IMR-90 (cell line): ENCODE measurements around the gene NTN4. TPM values are rescaled to one million over a fixed set of nuclear protein-coding genes. Genes with fewer than 3 reads are reported as not detected.

Source experiments
- ATAC-seq: fragments of 200-7000 bp; cut with Tn5 transposase; 2 replicates; pipeline ENCODE4 v1.9.1; 2020; ENCODE audit warnings: low read depth, mild to moderate bottlenecking, moderate library complexity
- BruUV-seq: library from RNA; stranded (reverse); fragments of 400-500 nt; replicated peaks from 2 replicates; lab custom pipeline; 2021; lab: Mats Ljungman, UMichigan
- CTCF ChIA-PET: fragments of 300-600 bp; formaldehyde crosslinking; extraction: SDS; loops from one replicate; lab custom pipeline; 2021; ENCODE audit warnings: antibody characterized with exemption; lab: Yijun Ruan, JAX
- POLR2A ChIA-PET: fragments of 300-600 bp; sonication (Branson Sonifier 250); formaldehyde crosslinking; loops from one replicate; lab custom pipeline; 2022; ENCODE audit warnings: antibody characterized with exemption; ENCODE audit not compliant: unreplicated experiment; lab: Charles Lee
- DNase-seq: peaks from one replicate; pipeline ENCODE4 v3.0.0; 2013
- H2AFZ ChIP-seq: replicated peaks from 2 replicates; pipeline ENCODE3; 2013; ENCODE audit warnings: low read length, mild to moderate bottlenecking; ENCODE audit not compliant: poor library complexity
- H2AK5ac ChIP-seq: 2 replicates; pipeline ENCODE4 v1.6.1; 2013; ENCODE audit warnings: low read depth, low read length, inconsistent platforms
- H2AK9ac ChIP-seq: replicated peaks from 2 replicates; pipeline ENCODE3; 2013; ENCODE audit warnings: mild to moderate bottlenecking, low read depth, low read length, moderate library complexity; ENCODE audit not compliant: poor library complexity
- H2BK120ac ChIP-seq: 2 replicates; pipeline ENCODE4 v1.6.1; 2013; ENCODE audit warnings: low read depth, low read length, inconsistent platforms
- H2BK15ac ChIP-seq: 3 replicates; pipeline ENCODE4 v1.6.1; 2013; ENCODE audit warnings: low read depth, low read length, inconsistent platforms
- H2BK20ac ChIP-seq: 2 replicates; pipeline ENCODE4 v1.6.1; 2013; ENCODE audit warnings: low read depth, mild to moderate bottlenecking, inconsistent platforms, low read length, moderate library complexity
- H2BK5ac ChIP-seq: 2 replicates; pipeline ENCODE4 v1.6.1; 2013; ENCODE audit warnings: mild to moderate bottlenecking, low read depth, low read length, inconsistent platforms; ENCODE audit not compliant: poor library complexity, severe bottlenecking
- H3K14ac ChIP-seq: replicated peaks from 2 replicates; pipeline ENCODE4 v1.6.1; 2013; ENCODE audit warnings: low read depth, low read length, inconsistent platforms
- H3K18ac ChIP-seq: 2 replicates; pipeline ENCODE4 v1.6.1; 2013; ENCODE audit warnings: low read depth, low read length, control low read depth
- H3K23ac ChIP-seq: 2 replicates; pipeline ENCODE4 v1.6.1; 2013; ENCODE audit warnings: low read depth, low read length, inconsistent platforms
- H3K27ac ChIP-seq: 2 replicates; pipeline ENCODE4 v1.5.1; 2013; ENCODE audit warnings: mild to moderate bottlenecking, control low read depth, low read length; ENCODE audit not compliant: insufficient read depth
- H3K27me3 ChIP-seq: 2 replicates; pipeline ENCODE4 v1.6.1; 2013; ENCODE audit warnings: low read length; ENCODE audit not compliant: control insufficient read depth, insufficient read depth
- H3K36me3 ChIP-seq: 2 replicates; pipeline ENCODE4 v1.6.1; 2013; ENCODE audit warnings: low read length, mixed read lengths; ENCODE audit not compliant: control insufficient read depth, insufficient read depth
- H3K4ac ChIP-seq: 2 replicates; pipeline ENCODE4 v1.6.1; 2013; ENCODE audit warnings: low read depth, low read length, inconsistent platforms
- H3K4me1 ChIP-seq: 2 replicates; pipeline ENCODE4 v1.6.1; 2013; ENCODE audit warnings: low read length, mixed read lengths; ENCODE audit not compliant: control insufficient read depth, insufficient read depth
- H3K4me2 ChIP-seq: 2 replicates; pipeline ENCODE4 v1.6.1; 2013; ENCODE audit warnings: low read depth, mild to moderate bottlenecking, control low read depth, low read length, moderate library complexity
- H3K4me3 ChIP-seq: 2 replicates; pipeline ENCODE4 v1.5.1; 2013; ENCODE audit warnings: low read depth, mild to moderate bottlenecking, control low read depth, low read length, moderate library complexity; ENCODE audit not compliant: insufficient read depth
- H3K56ac ChIP-seq: 2 replicates; pipeline ENCODE4 v1.6.1; 2013; ENCODE audit warnings: low read length, inconsistent platforms; ENCODE audit not compliant: insufficient read depth; ENCODE audit errors: extremely low read depth
- H3K79me1 ChIP-seq, 2 experiments: 2 replicates each; pipeline ENCODE4 v1.6.1; 2013; ENCODE audit warnings: low read length in 2 of 2, inconsistent platforms in 1 of 2, low read depth in 1 of 2
- H3K9ac ChIP-seq: 2 replicates; pipeline ENCODE4 v1.6.1; 2013; ENCODE audit warnings: low read depth, low read length, control low read depth
- H3K9me1 ChIP-seq: 2 replicates; pipeline ENCODE4 v1.6.1; 2013; ENCODE audit warnings: low read length, inconsistent platforms; ENCODE audit not compliant: insufficient read depth
- H3K9me3 ChIP-seq: 2 replicates; pipeline ENCODE4 v1.6.1; 2013; ENCODE audit warnings: low read length; ENCODE audit not compliant: control insufficient read depth, insufficient read depth
- H4K20me1 ChIP-seq: 2 replicates; pipeline ENCODE4 v1.6.1; 2013; ENCODE audit warnings: low read length, inconsistent platforms; ENCODE audit not compliant: insufficient read depth
- H4K5ac ChIP-seq: 2 replicates; pipeline ENCODE4 v1.6.1; 2013; ENCODE audit warnings: mild to moderate bottlenecking, low read depth, low read length, control low read depth
- H4K8ac ChIP-seq, 2 experiments: 2 replicates each; pipeline ENCODE4 v1.6.1; 2013; ENCODE audit warnings: low read depth in 2 of 2, low read length in 2 of 2, control low read depth in 1 of 2, inconsistent platforms in 1 of 2
- H4K91ac ChIP-seq: 2 replicates; pipeline ENCODE4 v1.6.1; 2013; ENCODE audit warnings: low read depth, low read length, inconsistent platforms; ENCODE audit not compliant: insufficient read depth
- BHLHE40 ChIP-seq: fragments of 150-350 bp; IDR thresholded peaks from 2 replicates; pipeline ENCODE4 v1.6.1; 2016; ENCODE audit warnings: mild to moderate bottlenecking, low read depth, low read length
- CEBPB ChIP-seq: IDR thresholded peaks from 2 replicates; pipeline ENCODE4 v1.6.1; 2012; ENCODE audit warnings: low read depth, low read length, improper control_type of control experiment
- CHD1 ChIP-seq: IDR thresholded peaks from 2 replicates; pipeline ENCODE4 v1.6.1; 2012; ENCODE audit warnings: low read depth, low read length, improper control_type of control experiment
- FOS ChIP-seq: fragments of 150-350 bp; IDR thresholded peaks from 2 replicates; pipeline ENCODE4 v1.6.1; 2016; ENCODE audit warnings: low read depth, low read length
- MAFK ChIP-seq: IDR thresholded peaks from 2 replicates; pipeline ENCODE4 v1.6.1; 2012; ENCODE audit warnings: low read depth, low read length, improper control_type of control experiment
- MAZ ChIP-seq: IDR thresholded peaks from 2 replicates; pipeline ENCODE4 v1.6.1; 2012; ENCODE audit warnings: low read depth, mild to moderate bottlenecking, low read length, improper control_type of control experiment, moderate library complexity, borderline replicate concordance
- MXI1 ChIP-seq: IDR thresholded peaks from 2 replicates; pipeline ENCODE4 v1.6.1; 2012; ENCODE audit warnings: low read depth, mild to moderate bottlenecking, low read length, moderate library complexity, borderline replicate concordance
- NFE2L2 ChIP-seq: fragments of 150-350 bp; IDR thresholded peaks from 2 replicates; pipeline ENCODE4 v1.6.1; 2016; ENCODE audit warnings: low read depth, mild to moderate bottlenecking, low read length
- POLR2A ChIP-seq: IDR thresholded peaks from 2 replicates; pipeline ENCODE4 v1.6.1; 2012; ENCODE audit warnings: mild to moderate bottlenecking, low read depth, low read length
- RAD21 ChIP-seq: IDR thresholded peaks from 2 replicates; pipeline ENCODE4 v1.6.1; 2012; ENCODE audit warnings: low read length, improper control_type of control experiment
- RCOR1 ChIP-seq: IDR thresholded peaks from 2 replicates; pipeline ENCODE4 v1.6.1; 2012; ENCODE audit warnings: mild to moderate bottlenecking, low read length, improper control_type of control experiment; ENCODE audit not compliant: insufficient replicate concordance
- RFX5 ChIP-seq: IDR thresholded peaks from 2 replicates; pipeline ENCODE4 v1.8.0; 2012; ENCODE audit warnings: low read depth, mild to moderate bottlenecking, low read length, moderate library complexity
- SMC3 ChIP-seq: fragments of 150-350 bp; IDR thresholded peaks from 2 replicates; pipeline ENCODE4 v1.6.1; 2016; ENCODE audit warnings: low read depth, mild to moderate bottlenecking, antibody characterized with exemption, low read length, moderate library complexity
- WGBS, 2 experiments: methylation state at CpG; one replicate each; pipeline versions ENCODE4 v1.1.5 to v1.1.7; 2013; ENCODE audit warnings: missing lambda C conversion rate in 2 of 2; ENCODE audit not compliant: insufficient read length in 1 of 2; ENCODE audit errors: extremely low coverage in 2 of 2; 5-methylcytosine and 5-hydroxymethylcytosine counted together
- dilution Hi-C: fragments of 300-500 bp; cut with HindIII; formaldehyde crosslinking; loops from one replicate; pipeline ENCODE4 v1.14.3; 2018; ENCODE audit warnings: low sequenced_read_pairs; ENCODE audit not compliant: unreplicated experiment
- in situ Hi-C: fragments of 300-500 bp; cut with MboI; formaldehyde crosslinking; loops from 3 replicates; pipeline ENCODE4 v1.14.3; 2019; ENCODE audit warnings: low sequenced_read_pairs, inconsistent platforms, mixed read lengths
- intact Hi-C: fragments of 100-400 bp; cut with micrococcal nuclease; formaldehyde crosslinking; loops from 2 replicates; pipeline ENCODE4 v1.10.0; 2022
- polyA plus RNA-seq, 3 experiments: library from polyadenylated mRNA; depleted of rRNA; stranded (reverse); fragments of >200 nt; gene quantifications; 2 replicates each; pipeline ENCODE4 v1.2.3, GENCODE V29; 2012; ENCODE audit warnings: low replicate concordance in 1 of 3
- total RNA-seq: library from RNA; depleted of rRNA; stranded (reverse); fragments of >200 nt; gene quantifications from 2 replicates; pipeline ENCODE4 v1.2.3, GENCODE V29; 2012
- TF ChIP-seq, protein P1 (sequence below): conservative IDR thresholded peaks from 2 replicates; pipeline ENCODE4 v1.5.1; 2012; ENCODE audit warnings: mild to moderate bottlenecking, low read depth, low read length, improper control_type of control experiment
- TF ChIP-seq, protein P2 (sequence below): fragments of 150-350 bp; IDR thresholded peaks from 2 replicates; pipeline ENCODE4 v1.6.1; 2016; ENCODE audit warnings: low read depth, mild to moderate bottlenecking, low read length, moderate library complexity, borderline replicate concordance
- TF ChIP-seq, protein P3 (sequence below): fragments of 150-350 bp; IDR thresholded peaks from 2 replicates; pipeline ENCODE4 v1.6.1; 2017; ENCODE audit warnings: mild to moderate bottlenecking, antibody characterized with exemption, low read length, low read depth

NTN4 gene
- total and polyA plus RNA-seq, 2 of the 4 experiments (the other 2 are of a cell fraction), result 54.6 to 56.6 TPM

DNA sequence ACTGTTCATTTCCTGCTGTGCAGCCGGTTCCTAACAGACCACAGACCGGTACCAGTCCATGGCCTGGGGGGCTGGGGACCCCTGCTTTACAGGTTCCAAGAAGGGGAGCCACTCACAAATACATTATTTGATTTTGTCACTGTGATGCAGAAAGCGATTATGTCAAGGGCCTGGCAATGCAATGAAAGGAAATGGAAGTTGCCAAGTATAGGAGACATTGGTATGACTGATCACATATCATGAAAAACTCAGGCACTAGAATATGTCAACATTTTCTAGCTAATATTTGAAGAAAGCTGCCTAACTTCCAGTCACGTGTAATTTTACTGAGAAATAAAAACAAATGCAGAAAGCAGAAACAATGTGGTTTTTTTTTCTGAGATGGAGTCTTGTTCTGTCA lies 170.4 kb downstream of the NTN4 start:
- H3K79me1 ChIP-seq, result no peaks in the 10 kb centered on the region
- no peak overlapping the region for H2BK5ac ChIP-seq
- no peak overlapping the region for H3K27ac ChIP-seq
- no peak overlapping the region for H3K9ac ChIP-seq
- H3K4me3 ChIP-seq, result no peak overlapping the region
- WGBS, 2 experiments, result no CpG with 5 or more reads among the region's 4 CpGs
- TF ChIP-seq NFE2L2 (no peak), CEBPB (no peak), RAD21 (no peak), MAFK (no peak), FOS (no peak), BHLHE40 (no peak), MAZ (no peak), CHD1 (no peak), SMC3 (no peak), POLR2A (no peak), RCOR1 (no peak), MXI1 (no peak), RFX5 (no peak)
- TF ChIP-seq, protein P1, sequence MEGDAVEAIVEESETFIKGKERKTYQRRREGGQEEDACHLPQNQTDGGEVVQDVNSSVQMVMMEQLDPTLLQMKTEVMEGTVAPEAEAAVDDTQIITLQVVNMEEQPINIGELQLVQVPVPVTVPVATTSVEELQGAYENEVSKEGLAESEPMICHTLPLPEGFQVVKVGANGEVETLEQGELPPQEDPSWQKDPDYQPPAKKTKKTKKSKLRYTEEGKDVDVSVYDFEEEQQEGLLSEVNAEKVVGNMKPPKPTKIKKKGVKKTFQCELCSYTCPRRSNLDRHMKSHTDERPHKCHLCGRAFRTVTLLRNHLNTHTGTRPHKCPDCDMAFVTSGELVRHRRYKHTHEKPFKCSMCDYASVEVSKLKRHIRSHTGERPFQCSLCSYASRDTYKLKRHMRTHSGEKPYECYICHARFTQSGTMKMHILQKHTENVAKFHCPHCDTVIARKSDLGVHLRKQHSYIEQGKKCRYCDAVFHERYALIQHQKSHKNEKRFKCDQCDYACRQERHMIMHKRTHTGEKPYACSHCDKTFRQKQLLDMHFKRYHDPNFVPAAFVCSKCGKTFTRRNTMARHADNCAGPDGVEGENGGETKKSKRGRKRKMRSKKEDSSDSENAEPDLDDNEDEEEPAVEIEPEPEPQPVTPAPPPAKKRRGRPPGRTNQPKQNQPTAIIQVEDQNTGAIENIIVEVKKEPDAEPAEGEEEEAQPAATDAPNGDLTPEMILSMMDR, result no peak
- TF ChIP-seq, protein P2, sequence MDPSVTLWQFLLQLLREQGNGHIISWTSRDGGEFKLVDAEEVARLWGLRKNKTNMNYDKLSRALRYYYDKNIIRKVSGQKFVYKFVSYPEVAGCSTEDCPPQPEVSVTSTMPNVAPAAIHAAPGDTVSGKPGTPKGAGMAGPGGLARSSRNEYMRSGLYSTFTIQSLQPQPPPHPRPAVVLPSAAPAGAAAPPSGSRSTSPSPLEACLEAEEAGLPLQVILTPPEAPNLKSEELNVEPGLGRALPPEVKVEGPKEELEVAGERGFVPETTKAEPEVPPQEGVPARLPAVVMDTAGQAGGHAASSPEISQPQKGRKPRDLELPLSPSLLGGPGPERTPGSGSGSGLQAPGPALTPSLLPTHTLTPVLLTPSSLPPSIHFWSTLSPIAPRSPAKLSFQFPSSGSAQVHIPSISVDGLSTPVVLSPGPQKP, result no peak
- TF ChIP-seq, protein P3, sequence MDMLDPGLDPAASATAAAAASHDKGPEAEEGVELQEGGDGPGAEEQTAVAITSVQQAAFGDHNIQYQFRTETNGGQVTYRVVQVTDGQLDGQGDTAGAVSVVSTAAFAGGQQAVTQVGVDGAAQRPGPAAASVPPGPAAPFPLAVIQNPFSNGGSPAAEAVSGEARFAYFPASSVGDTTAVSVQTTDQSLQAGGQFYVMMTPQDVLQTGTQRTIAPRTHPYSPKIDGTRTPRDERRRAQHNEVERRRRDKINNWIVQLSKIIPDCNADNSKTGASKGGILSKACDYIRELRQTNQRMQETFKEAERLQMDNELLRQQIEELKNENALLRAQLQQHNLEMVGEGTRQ, result no peak
- H3K9me3 ChIP-seq, result no peaks in the 10 kb centered on the region
- peak overlapping the region; percentile 34; the same call in 1 of the 2 replicates for H2BK120ac ChIP-seq
- H3K36me3 ChIP-seq, result no peaks in the 10 kb centered on the region
- DNase-seq (no peak), ATAC-seq (no peak)
- no peak overlapping the region for H4K5ac ChIP-seq
- peak overlapping the region; percentile 30; the same call in 1 of the 2 replicates for H2AK5ac ChIP-seq
- POLR2A ChIA-PET, result no interaction called here
- H3K27me3 ChIP-seq, result no peaks in the 10 kb centered on the region
- H3K23ac ChIP-seq, result no peak overlapping the region
- peak overlapping the region; percentile 41; the same call in 1 of the 2 replicates for H4K91ac ChIP-seq
- H3K18ac ChIP-seq, result no peak overlapping the region
- dilution Hi-C loops (no loop called here), intact Hi-C loops (loop anchor here (5.0 kb wide), 2 partner anchors 38 to 112 kb away; no protein-coding TSS in a partner anchor), in situ Hi-C loops (loop anchor here (25.0 kb wide), 1 partner anchor 592 kb away; no protein-coding TSS in a partner anchor)
- H2BK15ac ChIP-seq, result peak overlapping the region; percentile 21; the same call in 1 of the 3 replicates
- H2AFZ ChIP-seq, result no peak overlapping the region
- peak overlapping the region; percentile 45; the same call in 1 of the 2 replicates for H3K14ac ChIP-seq
- peaks cover 5% of the 10 kb centered on the region for H3K4me1 ChIP-seq
- H4K8ac ChIP-seq, result peak overlapping the region in 1 of 2 experiments; percentile 60; a peak in 1 of 4 replicates
- CTCF ChIA-PET, result interaction anchor here (1.0 kb wide), 1 partner anchor 38 kb away, joined by 7 read pairs; no protein-coding TSS in a partner anchor
- no peaks in the 10 kb centered on the region for H4K20me1 ChIP-seq
- H3K4ac ChIP-seq, result peak overlapping the region; percentile 48; the same call in 1 of the 2 replicates
- no peak overlapping the region; the same call in 1 of the 2 replicates for H2BK20ac ChIP-seq
- no peaks in the 10 kb centered on the region; the same call in 1 of the 2 replicates for H3K9me1 ChIP-seq
- H3K56ac ChIP-seq, result no peak overlapping the region
- no peak overlapping the region for H3K4me2 ChIP-seq
- BruUV-seq, result no TSS peak
- H2AK9ac ChIP-seq, result no peak overlapping the region
